Hematopoietic multipotent progenitor cell treated with erythropoietin and hydrocortisone succinate and interleukin-3 and kit ligand, for 8 days (in vitro differentiated cells): ENCODE data around the gene CADM4.
"Not testable (repeated sequence)": the region's sequence is repeated elsewhere in the genome, so short reads cannot be mapped to it uniquely, and the experiment has no call there.

Source experiments
- DNase-seq: peaks from one replicate; pipeline ENCODE4 v3.0.0-alpha.2; 2015

Gene CADM4

DNA sequence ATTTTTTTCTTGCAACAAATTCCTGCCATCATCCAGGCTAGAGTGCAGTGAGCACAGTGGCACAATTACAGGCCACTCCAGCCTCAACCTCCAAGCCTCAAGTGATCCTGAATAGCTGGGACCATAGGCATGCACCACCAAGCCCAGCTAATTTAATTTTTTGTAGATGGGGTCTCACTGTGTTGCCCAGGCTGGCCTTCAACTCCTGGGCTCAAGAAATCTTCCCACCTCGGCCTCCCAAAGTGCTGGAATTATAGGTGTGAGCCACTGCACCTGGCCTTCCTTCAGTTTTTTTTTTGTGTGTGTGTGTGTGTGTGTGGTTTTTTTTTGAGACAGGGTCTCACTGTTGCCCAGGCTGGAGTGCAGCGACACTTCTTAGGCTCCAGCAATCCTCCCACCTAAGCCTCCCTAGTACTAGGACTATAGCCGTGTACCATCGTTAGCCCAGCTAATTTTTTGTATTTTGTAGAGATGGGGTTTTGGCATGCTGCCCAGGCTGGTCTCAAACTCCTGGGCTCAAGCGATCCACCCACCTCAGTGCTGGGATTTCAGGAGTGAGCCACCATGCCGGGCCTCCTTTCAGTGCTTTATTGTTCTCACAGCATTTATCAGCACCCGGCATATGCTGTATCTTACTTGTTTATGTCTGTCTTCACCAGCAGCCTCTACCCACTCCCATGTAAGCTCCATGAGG, 33.6 kb downstream of the CADM4 start:
- peak; percentile 24 for DNase-seq

GRCh38 chr19:43600326-43600725, 39.3 kb downstream of the CADM4 start:
- DNase-seq, result not testable (repeated sequence)

DNA sequence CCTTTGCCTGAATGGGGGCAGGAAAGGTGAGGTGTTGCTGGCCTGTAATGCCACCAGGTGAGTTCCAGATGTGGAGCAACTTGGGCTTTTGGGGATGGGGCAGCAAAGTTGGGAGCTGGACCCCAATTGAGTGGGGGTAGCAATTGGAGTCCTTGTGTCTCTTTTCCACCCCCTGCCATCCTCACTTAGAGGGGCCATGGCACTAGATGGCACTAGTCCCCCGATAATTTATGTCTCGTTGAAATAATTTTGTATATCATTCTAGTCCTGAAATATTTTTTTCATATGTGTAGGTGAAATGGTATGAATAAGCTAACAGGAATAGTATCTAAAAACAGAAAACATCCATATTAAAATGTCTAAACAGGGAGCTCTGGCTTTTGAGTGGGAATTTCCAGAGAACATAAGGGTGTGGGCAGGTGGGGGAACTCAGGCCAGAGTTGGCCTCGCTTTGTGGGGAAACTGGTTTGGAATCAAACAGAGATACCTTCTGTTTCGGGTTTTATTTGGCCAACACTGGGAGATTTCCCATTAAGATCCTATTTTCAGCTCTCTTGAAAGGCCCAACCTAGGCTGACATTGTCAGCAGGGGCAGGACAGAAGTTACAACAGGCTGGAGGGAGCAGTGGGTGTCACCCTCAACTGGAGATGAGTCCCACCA, 39.9 kb downstream of the CADM4 start:
- DNase-seq, result no peak

DNA sequence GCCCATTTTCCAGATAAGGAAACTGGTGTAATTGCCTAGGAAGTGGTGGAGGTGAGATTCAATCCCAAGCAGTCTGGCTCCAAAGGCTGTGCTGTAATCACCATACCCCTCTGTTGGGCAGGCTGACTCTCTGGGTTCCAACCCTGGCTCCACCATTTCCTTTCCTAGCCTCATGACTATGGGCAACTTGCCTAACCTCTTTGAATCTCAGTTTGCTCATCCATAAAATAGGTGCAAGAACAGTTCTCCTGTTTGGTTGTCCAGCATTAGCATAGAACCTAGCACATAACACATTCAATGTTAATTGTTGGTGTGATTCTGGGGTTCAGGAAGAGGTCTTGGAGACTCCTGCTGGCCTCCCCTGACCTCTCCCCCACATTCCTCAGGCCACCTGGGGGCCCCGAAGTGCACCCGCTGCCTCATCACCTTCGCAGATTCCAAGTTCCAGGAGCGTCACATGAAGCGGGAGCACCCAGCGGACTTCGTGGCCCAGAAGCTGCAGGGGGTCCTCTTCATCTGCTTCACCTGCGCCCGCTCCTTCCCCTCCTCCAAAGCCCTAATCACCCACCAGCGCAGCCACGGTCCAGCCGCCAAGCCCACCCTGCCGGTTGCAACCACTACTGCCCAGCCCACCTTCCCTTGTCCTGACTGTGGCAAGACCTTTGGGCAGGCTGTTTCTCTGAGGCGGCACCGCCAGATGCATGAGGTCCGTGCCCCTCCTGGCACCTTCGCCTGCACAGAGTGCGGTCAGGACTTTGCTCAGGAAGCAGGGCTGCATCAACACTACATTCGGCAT, 41.0 kb downstream of the CADM4 start:
- no peak for DNase-seq

- no peak for DNase-seq
Observed at GRCh38 chr19:43597876-43598275, 41.8 kb downstream of the CADM4 start.

DNA sequence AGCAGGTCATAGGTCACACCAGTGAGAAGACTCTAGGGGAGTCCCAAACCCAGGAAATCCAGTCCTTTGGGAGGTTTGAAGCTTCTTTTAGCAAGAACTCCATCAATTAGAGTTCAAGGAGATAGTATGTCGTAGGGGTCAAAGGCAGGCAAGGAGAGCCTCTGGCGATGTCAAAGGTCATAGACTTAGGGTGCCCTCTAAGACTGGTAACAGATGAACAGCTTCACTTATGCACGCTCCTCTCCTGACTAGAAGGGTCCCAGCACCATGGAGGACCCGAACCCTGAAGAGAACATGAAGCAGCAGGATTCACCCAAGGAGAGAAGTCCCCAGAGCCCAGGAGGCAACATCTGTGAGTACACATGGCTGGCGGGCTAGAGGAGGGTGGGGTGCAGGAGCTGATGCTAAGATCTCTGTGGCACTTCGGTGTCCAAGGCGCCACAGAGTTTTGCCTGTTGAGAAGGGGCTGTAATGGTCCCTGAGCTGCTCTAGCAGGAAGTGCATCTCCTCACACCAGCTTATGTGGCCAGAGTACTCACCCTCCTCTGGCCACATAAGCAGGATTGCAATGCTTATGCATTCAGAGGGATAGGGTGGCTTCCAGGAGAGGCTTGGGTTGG, 42.7 kb downstream of the CADM4 start:
- no peak for DNase-seq

GRCh38 chr19:43595999-43596841, 43.4 kb downstream of the CADM4 start, which contains the start of the genes IRGQ and ZNF576:
Gene IRGQ, minus strand, starts transcription at chr19:43596134. Its CDS starts 796 bp downstream, at chr19:43595338.
Gene ZNF576, plus strand, starts transcription at chr19:43596595. Its CDS starts 514 bp downstream, at chr19:43597109.
- peak; percentile 100 for DNase-seq

GRCh38 chr19:43595605-43595998, 44.0 kb downstream of the CADM4 start:
- no peak for DNase-seq

- peak; percentile 75 for DNase-seq
Observed at GRCh38 chr19:43594710-43595604, 44.7 kb downstream of the CADM4 start.

DNA sequence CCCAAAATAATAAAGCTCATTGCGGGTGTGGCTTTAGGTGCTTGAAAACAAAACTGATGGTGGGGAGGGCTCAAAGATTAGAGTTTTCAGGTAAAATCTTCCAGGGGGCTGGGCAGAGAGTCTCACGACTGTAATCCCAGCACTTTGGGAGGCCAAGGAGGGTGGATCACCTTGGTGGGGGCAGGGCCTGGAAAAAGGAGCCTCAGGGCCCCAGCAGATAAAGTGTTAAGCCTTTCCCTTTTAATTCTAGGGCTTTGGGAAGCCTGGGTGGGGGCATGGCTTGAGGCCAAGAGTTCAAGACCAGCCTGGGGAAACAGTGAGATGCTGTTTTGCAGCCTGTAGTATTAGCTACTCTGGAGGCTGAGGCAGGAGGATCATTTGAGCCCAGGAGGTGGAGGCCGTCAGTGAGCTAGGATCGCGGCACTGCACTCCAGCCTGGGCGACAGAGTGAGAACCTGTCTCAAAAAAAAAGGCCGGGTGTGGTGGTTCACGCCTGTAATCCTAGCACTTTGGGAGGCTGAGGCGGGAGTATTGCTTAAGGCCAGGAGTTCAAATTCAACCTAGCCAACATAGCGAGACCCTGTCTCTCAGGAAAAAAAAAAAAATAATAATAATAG, 45.5 kb downstream of the CADM4 start:
- no peak for DNase-seq

GRCh38 chr19:43592800-43593350, 46.8 kb downstream of the CADM4 start:
- DNase-seq, result no peak

- no peak for DNase-seq
Observed at GRCh38 chr19:43591904-43592772, 47.5 kb downstream of the CADM4 start.

- no peak for DNase-seq
Observed at GRCh38 chr19:43589678-43590077, 50.0 kb downstream of the CADM4 start.

- no peak for DNase-seq
Observed at GRCh38 chr19:43589277-43589676, 50.4 kb downstream of the CADM4 start.

DNA sequence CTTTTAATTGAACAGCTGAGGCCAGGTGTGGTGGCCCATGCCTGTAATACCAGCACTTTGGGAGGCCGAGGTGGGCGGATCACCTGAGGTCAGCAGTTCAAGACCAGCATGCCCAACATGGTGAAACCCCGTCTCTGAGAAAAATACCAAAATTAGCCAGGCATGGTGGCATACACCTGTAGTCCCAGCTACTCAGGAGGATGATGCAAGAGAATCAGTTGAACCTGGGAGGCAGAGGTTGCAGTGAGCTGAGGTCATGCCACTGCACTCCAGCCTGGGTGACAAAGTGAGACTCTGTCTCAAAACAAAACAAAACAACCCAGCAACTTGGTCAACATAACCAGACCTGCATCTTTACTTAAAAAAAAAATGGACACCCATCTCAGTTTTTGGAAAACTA, 52.6 kb downstream of the CADM4 start:
- not testable (repeated sequence) for DNase-seq

GRCh38 chr19:43586346-43586745, 53.3 kb downstream of the CADM4 start:
- DNase-seq, result peak; percentile 51

DNA sequence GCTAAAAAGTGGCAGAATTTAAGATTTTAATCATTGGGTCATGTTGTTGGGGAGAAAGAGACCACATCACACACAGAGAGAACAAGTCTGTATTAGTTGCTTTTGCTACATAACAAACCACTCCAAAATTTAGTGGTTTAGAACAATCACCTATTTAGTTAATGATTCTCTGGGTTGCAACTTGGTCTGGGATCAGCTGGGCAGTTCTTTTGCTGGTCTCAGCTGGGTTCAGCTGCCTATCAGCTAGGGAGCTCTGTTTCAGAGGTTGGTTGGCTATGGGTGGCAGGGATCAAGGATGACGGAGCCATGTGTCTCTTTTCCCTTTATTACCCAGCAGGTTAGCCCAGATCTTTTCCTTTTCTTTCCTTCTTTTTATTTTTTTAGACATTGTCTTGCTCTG, 55.2 kb downstream of the CADM4 start:
- no peak for DNase-seq

- no peak for DNase-seq
Observed at GRCh38 chr19:43582495-43582894, 57.2 kb downstream of the CADM4 start.

DNA sequence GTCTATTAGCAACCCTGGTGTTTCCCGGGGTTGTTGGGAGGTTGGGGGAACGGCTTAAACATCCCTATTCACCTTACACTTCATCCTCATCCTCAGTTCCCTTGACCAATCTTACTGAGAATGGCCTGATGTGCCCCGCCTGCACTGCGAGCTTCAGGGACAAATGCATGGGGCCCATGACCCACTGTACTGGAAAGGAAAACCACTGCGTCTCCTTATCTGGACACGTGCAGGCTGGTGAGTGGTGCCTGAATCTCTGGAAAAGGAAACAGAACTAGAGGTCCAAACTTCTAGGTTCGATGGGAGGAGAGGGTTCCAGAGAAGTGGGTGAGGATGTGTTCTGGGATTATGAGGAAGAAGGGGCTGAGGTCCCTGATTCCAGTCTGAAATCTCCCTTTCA, 58.2 kb downstream of the CADM4 start:
- DNase-seq, result peak; percentile 55
